ENCODE results near the gene TGFBR2. TPM values are rescaled to one million over a fixed set of nuclear protein-coding genes. Genes with fewer than 3 reads are reported as not detected.

TGFBR2 gene
- total and polyA plus RNA-seq, 3 experiments from 2014 or later: 55.3 to 108 (median 56.3) TPM

DNA sequence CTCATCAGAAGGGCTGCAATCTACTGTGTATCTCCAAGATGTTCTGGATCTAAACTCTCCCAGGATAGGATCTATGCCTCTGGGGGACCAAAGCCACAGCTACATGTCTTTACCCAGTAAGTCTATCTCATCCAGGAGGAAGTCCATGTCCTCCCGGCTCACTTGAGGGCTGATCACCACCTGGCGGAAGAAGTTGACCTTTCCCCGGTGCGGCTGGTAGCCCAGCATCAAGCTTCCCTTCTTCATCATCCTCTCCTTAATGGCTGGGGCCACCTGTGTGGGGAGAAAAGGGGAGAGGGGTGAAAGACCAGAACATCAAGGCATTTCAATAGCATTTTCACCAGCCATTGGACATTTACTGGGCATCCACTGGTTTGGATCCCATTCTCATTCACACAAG lies 121.7 kb downstream of the TGFBR2 start:
- no peaks in the 10 kb centered on the region for H3K27me3 ChIP-seq (ENCODE audit: insufficient read depth, low read length, poor library complexity, severe bottlenecking)
- H3K4me1 ChIP-seq (ENCODE audit: insufficient read depth, low read length): peaks cover 7% of the 10 kb centered on the region
- no peaks in the 10 kb centered on the region for H3K36me3 ChIP-seq (ENCODE audit: insufficient read depth, low read length)
- peaks cover 14 to 22% (median 20%) of the 10 kb centered on the region in 3 donors for H3K4me1 Mint-ChIP-seq
- H3K9me3 ChIP-seq (ENCODE audit: low read length): no peaks in the 10 kb centered on the region
- peak overlapping the region in 1 of 8 donors; percentile 39 for H3K27ac Mint-ChIP-seq
- ChIA-PET CTCF (interaction anchor here (0.7 kb wide), 1 partner anchor 10 kb away, joined by 3 read pairs; no protein-coding TSS in a partner anchor), POLR2A (no interaction called here)
- no peaks in the 10 kb centered on the region for H3K9me3 Mint-ChIP-seq
- DNase-seq: no peak
- H3K27me3 Mint-ChIP-seq: peaks cover 3 to 8% of the 10 kb centered on the region in 2 donors
- no peak overlapping the region for H3K4me3 Mint-ChIP-seq
- H3K27ac ChIP-seq (ENCODE audit: low read depth, low read length): no peak overlapping the region
- H3K36me3 Mint-ChIP-seq: peaks cover 0 to 7% (median 2%) of the 10 kb centered on the region in 3 donors
- H3K4me3 ChIP-seq (ENCODE audit: low read length): no peak overlapping the region

DNA sequence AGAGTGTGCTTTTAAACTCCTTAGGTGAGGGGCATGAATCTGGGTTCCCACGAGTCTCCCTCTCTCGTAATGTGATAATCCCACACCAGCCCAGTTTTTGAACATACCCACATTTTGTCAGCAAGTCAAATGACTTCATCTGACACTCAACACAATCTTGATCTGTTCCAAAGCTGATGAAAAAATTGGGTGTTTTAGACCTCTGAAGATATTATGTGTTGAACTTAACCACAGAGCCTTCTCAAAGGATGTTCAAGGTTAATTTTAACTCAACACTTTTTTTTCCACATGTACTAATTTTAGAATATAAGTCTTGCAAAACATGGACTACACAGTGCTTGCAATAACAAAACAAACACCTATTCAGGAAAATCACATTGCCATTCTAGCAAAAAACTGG lies 123.1 kb downstream of the TGFBR2 start:
- Histone ChIP-seq H3K4me3 (ENCODE audit: low read length) (no peak overlapping the region), H3K9me3 (ENCODE audit: low read length) (no peaks in the 10 kb centered on the region), H3K4me1 (ENCODE audit: insufficient read depth, low read length) (peaks cover 7% of the 10 kb centered on the region), H3K36me3 (ENCODE audit: insufficient read depth, low read length) (no peaks in the 10 kb centered on the region), H3K27me3 (ENCODE audit: insufficient read depth, low read length, poor library complexity, severe bottlenecking) (no peaks in the 10 kb centered on the region), H3K27ac (ENCODE audit: low read depth, low read length) (no peak overlapping the region)
- ChIA-PET POLR2A (no interaction called here), CTCF (interaction anchor here (1.0 kb wide), 1 partner anchor 22 kb away, joined by 3 read pairs; no protein-coding TSS in a partner anchor)
- Mint-ChIP-seq H3K27me3 (peaks cover 0 to 8% of the 10 kb centered on the region in 2 donors), H3K9me3 (no peaks in the 10 kb centered on the region), H3K27ac (peak overlapping the region in 4 of 8 donors; percentile 14 to 62 (median 42)), H3K36me3 (peaks cover 0 to 7% (median 2%) of the 10 kb centered on the region in 3 donors), H3K4me3 (peak overlapping the region in 1 of 7 donors; percentile 49), H3K4me1 (peaks cover 15 to 31% (median 28%) of the 10 kb centered on the region in 3 donors)
- peak in 1 of 5 donors; percentile 24 for DNase-seq

- no peak for DNase-seq
- H3K36me3 Mint-ChIP-seq: peaks cover 0 to 7% (median 2%) of the 10 kb centered on the region in 3 donors
- no peak overlapping the region for H3K4me3 Mint-ChIP-seq
- Histone ChIP-seq H3K4me1 (ENCODE audit: insufficient read depth, low read length) (peaks cover 7% of the 10 kb centered on the region), H3K36me3 (ENCODE audit: insufficient read depth, low read length) (no peaks in the 10 kb centered on the region), H3K27ac (ENCODE audit: low read depth, low read length) (no peak overlapping the region), H3K4me3 (ENCODE audit: low read length) (no peak overlapping the region), H3K27me3 (ENCODE audit: insufficient read depth, low read length, poor library complexity, severe bottlenecking) (no peaks in the 10 kb centered on the region), H3K9me3 (ENCODE audit: low read length) (no peaks in the 10 kb centered on the region)
- peaks cover 0 to 11% of the 10 kb centered on the region in 2 donors for H3K27me3 Mint-ChIP-seq
- CTCF ChIA-PET: no interaction called here
- no peaks in the 10 kb centered on the region for H3K9me3 Mint-ChIP-seq
- H3K4me1 Mint-ChIP-seq: peaks cover 18 to 35% (median 28%) of the 10 kb centered on the region in 3 donors
- H3K27ac Mint-ChIP-seq: peak overlapping the region in 1 of 8 donors; percentile 26
- POLR2A ChIA-PET: no interaction called here
Measured at GRCh38 chr3:30729936-30730335, 123.5 kb downstream of the TGFBR2 start.

- Mint-ChIP-seq H3K4me3 (no peak overlapping the region), H3K9me3 (no peaks in the 10 kb centered on the region), H3K4me1 (peaks cover 18 to 36% (median 28%) of the 10 kb centered on the region in 3 donors), H3K27ac (no peak overlapping the region), H3K36me3 (no peaks in the 10 kb centered on the region), H3K27me3 (peaks cover 0 to 15% of the 10 kb centered on the region in 2 donors)
- Histone ChIP-seq H3K27me3 (ENCODE audit: insufficient read depth, low read length, poor library complexity, severe bottlenecking) (no peaks in the 10 kb centered on the region), H3K9me3 (ENCODE audit: low read length) (no peaks in the 10 kb centered on the region), H3K4me3 (ENCODE audit: low read length) (no peak overlapping the region), H3K27ac (ENCODE audit: low read depth, low read length) (no peak overlapping the region), H3K4me1 (ENCODE audit: insufficient read depth, low read length) (peaks cover 7% of the 10 kb centered on the region), H3K36me3 (ENCODE audit: insufficient read depth, low read length) (no peaks in the 10 kb centered on the region)
- peak in 1 of 5 donors; percentile 24 for DNase-seq
- ChIA-PET CTCF (no interaction called here), POLR2A (no interaction called here)
Measured at GRCh38 chr3:30730967-30731366, 124.6 kb downstream of the TGFBR2 start.

GRCh38 chr3:30733209-30733608 lies 126.8 kb downstream of the TGFBR2 start:
- peaks cover 0 to 15% of the 10 kb centered on the region in 2 donors for H3K27me3 Mint-ChIP-seq
- no peaks in the 10 kb centered on the region for H3K9me3 Mint-ChIP-seq
- peaks cover 0 to 2% (median 0%) of the 10 kb centered on the region in 3 donors for H3K36me3 Mint-ChIP-seq
- peaks cover 7% of the 10 kb centered on the region for H3K4me1 ChIP-seq (ENCODE audit: insufficient read depth, low read length)
- no peak for DNase-seq
- H3K27ac Mint-ChIP-seq: no peak overlapping the region
- no peak overlapping the region for H3K4me3 Mint-ChIP-seq
- H3K27ac ChIP-seq (ENCODE audit: low read depth, low read length): no peak overlapping the region
- peaks cover 19 to 36% (median 34%) of the 10 kb centered on the region in 3 donors for H3K4me1 Mint-ChIP-seq
- CTCF ChIA-PET: no interaction called here
- no peaks in the 10 kb centered on the region for H3K36me3 ChIP-seq (ENCODE audit: insufficient read depth, low read length)
- POLR2A ChIA-PET: no interaction called here
- no peaks in the 10 kb centered on the region for H3K9me3 ChIP-seq (ENCODE audit: low read length)
- H3K4me3 ChIP-seq (ENCODE audit: low read length): no peak overlapping the region
- H3K27me3 ChIP-seq (ENCODE audit: insufficient read depth, low read length, poor library complexity, severe bottlenecking): no peaks in the 10 kb centered on the region

GRCh38 chr3:30733696-30734095 lies 127.3 kb downstream of the TGFBR2 start:
- Mint-ChIP-seq H3K4me3 (no peak overlapping the region), H3K9me3 (no peaks in the 10 kb centered on the region), H3K27ac (no peak overlapping the region), H3K36me3 (peaks cover 0 to 2% (median 0%) of the 10 kb centered on the region in 3 donors), H3K27me3 (peaks cover 0 to 15% of the 10 kb centered on the region in 2 donors), H3K4me1 (peaks cover 24 to 40% (median 39%) of the 10 kb centered on the region in 3 donors)
- POLR2A ChIA-PET: no interaction called here
- Histone ChIP-seq H3K27ac (ENCODE audit: low read depth, low read length) (no peak overlapping the region), H3K36me3 (ENCODE audit: insufficient read depth, low read length) (no peaks in the 10 kb centered on the region), H3K9me3 (ENCODE audit: low read length) (no peaks in the 10 kb centered on the region), H3K4me3 (ENCODE audit: low read length) (no peak overlapping the region), H3K4me1 (ENCODE audit: insufficient read depth, low read length) (peaks cover 7% of the 10 kb centered on the region), H3K27me3 (ENCODE audit: insufficient read depth, low read length, poor library complexity, severe bottlenecking) (no peaks in the 10 kb centered on the region)
- DNase-seq: no peak
- CTCF ChIA-PET: no interaction called here

DNA sequence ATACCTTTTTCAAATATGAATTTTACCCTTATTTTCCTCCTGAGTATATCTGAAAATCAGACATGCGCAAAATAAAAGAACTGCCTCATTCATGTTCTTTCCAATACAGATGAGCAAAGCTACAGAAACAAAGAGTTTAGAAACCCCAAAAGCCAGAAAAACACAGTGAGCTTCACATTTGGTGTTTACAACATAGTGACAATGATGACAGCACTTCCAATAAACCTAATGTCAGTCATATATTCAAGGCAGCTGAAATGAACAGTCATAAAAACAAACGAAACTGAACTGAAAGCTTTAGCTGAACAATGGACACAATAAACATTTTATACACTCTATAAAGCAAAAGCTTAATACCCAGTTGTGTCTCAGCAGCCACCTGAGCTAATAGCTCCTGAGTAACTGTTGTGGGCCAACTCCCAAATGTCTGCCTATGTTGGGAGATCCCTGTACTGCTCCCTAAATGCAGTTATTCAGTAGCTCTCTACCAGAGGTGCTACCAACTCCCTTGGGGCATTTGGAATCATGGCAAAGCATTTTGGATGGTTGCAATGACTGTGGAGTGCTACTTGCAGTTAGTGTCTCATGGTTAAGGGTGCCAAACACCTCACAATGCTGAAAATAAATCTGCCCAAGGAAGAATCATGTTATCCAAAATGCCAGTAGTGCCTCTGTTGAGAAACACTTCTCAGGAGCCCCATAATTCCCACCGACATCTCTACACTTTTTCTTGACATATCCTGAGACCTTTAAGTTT lies 131.5 kb downstream of the TGFBR2 start:
- H3K27ac ChIP-seq (ENCODE audit: low read depth, low read length): no peak overlapping the region
- H3K4me1 ChIP-seq (ENCODE audit: insufficient read depth, low read length): no peaks in the 10 kb centered on the region
- no peak overlapping the region for H3K4me3 ChIP-seq (ENCODE audit: low read length)
- POLR2A ChIA-PET: no interaction called here
- H3K27me3 ChIP-seq (ENCODE audit: insufficient read depth, low read length, poor library complexity, severe bottlenecking): no peaks in the 10 kb centered on the region
- H3K36me3 ChIP-seq (ENCODE audit: insufficient read depth, low read length): no peaks in the 10 kb centered on the region
- Mint-ChIP-seq H3K9me3 (no peaks in the 10 kb centered on the region), H3K4me1 (peaks cover 18 to 29% (median 22%) of the 10 kb centered on the region in 3 donors), H3K27me3 (peaks cover 0 to 7% of the 10 kb centered on the region in 2 donors), H3K27ac (no peak overlapping the region), H3K4me3 (no peak overlapping the region), H3K36me3 (peaks cover 0 to 2% (median 0%) of the 10 kb centered on the region in 3 donors)
- DNase-seq: no peak
- H3K9me3 ChIP-seq (ENCODE audit: low read length): no peaks in the 10 kb centered on the region
- CTCF ChIA-PET: no interaction called here

DNA sequence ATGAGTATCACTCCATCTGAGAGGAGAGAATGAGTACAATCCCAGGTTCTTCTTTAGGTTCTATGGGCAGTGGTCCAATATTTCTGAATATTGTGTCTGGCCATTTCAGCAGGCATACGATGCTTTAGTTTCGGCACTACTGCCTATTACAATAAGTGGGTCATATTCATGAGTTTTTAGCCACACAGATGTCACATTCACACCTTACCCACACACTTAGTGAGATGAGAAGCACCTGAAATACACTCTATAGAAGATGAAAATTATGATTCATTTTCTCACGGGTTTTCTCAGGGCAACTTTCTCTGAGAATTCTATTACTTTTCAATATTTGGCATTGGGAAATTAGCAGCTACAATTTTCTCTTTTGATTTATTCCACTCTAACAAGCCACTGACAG lies 132.2 kb downstream of the TGFBR2 start:
- DNase-seq: no peak
- Mint-ChIP-seq H3K27me3 (peaks cover 0 to 7% of the 10 kb centered on the region in 2 donors), H3K9me3 (no peaks in the 10 kb centered on the region), H3K4me1 (peaks cover 23 to 34% (median 24%) of the 10 kb centered on the region in 3 donors), H3K4me3 (peak overlapping the region in 1 of 7 donors; percentile 58), H3K27ac (peak overlapping the region in 2 of 8 donors; percentile 4 to 28), H3K36me3 (peaks cover 0 to 2% (median 0%) of the 10 kb centered on the region in 3 donors)
- POLR2A ChIA-PET: no interaction called here
- no peak overlapping the region for H3K27ac ChIP-seq (ENCODE audit: low read depth, low read length)
- no peak overlapping the region for H3K4me3 ChIP-seq (ENCODE audit: low read length)
- H3K27me3 ChIP-seq (ENCODE audit: insufficient read depth, low read length, poor library complexity, severe bottlenecking): no peaks in the 10 kb centered on the region
- no peaks in the 10 kb centered on the region for H3K36me3 ChIP-seq (ENCODE audit: insufficient read depth, low read length)
- H3K4me1 ChIP-seq (ENCODE audit: insufficient read depth, low read length): no peaks in the 10 kb centered on the region
- H3K9me3 ChIP-seq (ENCODE audit: low read length): no peaks in the 10 kb centered on the region
- CTCF ChIA-PET: no interaction called here

Measured in CD8-positive, alpha-beta memory T cell (primary cell).